Activated CD8-positive, alpha-beta T cell treated with anti-CD3 and anti-CD28 coated beads for 36 hours (primary cell): ENCODE data around the gene RARS1. TPM values are rescaled to one million over a fixed set of nuclear protein-coding genes. Genes with fewer than 3 reads are reported as not detected.
A peak's percentile ranks its signal among the peaks of the same experiment; 100 is the strongest.

Source experiments
- ATAC-seq: fragments of 200-7000 bp; cut with Tn5 transposase; one replicate; pipeline ENCODE4 v1.10.0; 2021; ENCODE audit warnings: mild to moderate bottlenecking, moderate library complexity
- CTCF ChIA-PET: fragments of 350-600 bp; sonication (Branson Sonifier 250); formaldehyde crosslinking; loops from one replicate; lab custom pipeline; 2021; ENCODE audit warnings: antibody characterized with exemption; lab: Charles Lee
- POLR2A ChIA-PET: fragments of 350-600 bp; sonication (Branson Sonifier 250); formaldehyde crosslinking; loops from one replicate; lab custom pipeline; 2021; ENCODE audit warnings: antibody characterized with exemption; lab: Charles Lee
- DNase-seq: peaks from one replicate; pipeline ENCODE4 v3.0.0-alpha.2; 2020
- H3K27ac Mint-ChIP-seq: one replicate; pipeline ENCODE4 v1.8.0; 2021; ENCODE audit warnings: mild to moderate bottlenecking, mixed read lengths
- H3K27me3 Mint-ChIP-seq: one replicate; pipeline ENCODE4 v1.8.0; 2021; ENCODE audit warnings: mixed read lengths
- H3K36me3 Mint-ChIP-seq: one replicate; pipeline ENCODE4 v1.8.0; 2021; ENCODE audit warnings: low read depth, mixed read lengths
- H3K4me1 Mint-ChIP-seq: one replicate; pipeline ENCODE4 v1.8.0; 2021; ENCODE audit warnings: low read depth, mixed read lengths
- H3K4me3 Mint-ChIP-seq: one replicate; pipeline ENCODE4 v1.8.0; 2021; ENCODE audit warnings: mild to moderate bottlenecking, moderate library complexity, mixed read lengths
- H3K9me3 Mint-ChIP-seq: one replicate; pipeline ENCODE4 v1.8.0; 2021; ENCODE audit warnings: mixed read lengths
- intact Hi-C: fragments of 100-400 bp; cut with micrococcal nuclease; formaldehyde crosslinking; loops from one replicate; pipeline ENCODE4 v1.10.0; 2022
- microRNA-seq: library from miRNA; unstranded; fragments of <30 nt; microRNA quantifications from one replicate; pipeline ENCODE4 v1.2.0, GENCODE V29; 2022; ENCODE audit warnings: borderline microRNAs expressed, borderline replicate concordance
- total RNA-seq, 2 experiments: library from RNA; stranded (reverse); gene quantifications; one replicate each; pipeline ENCODE4 v1.2.3, GENCODE V29; 2021
- TF ChIP-seq, protein P1 (sequence below): fragments of 200-600 bp; IDR thresholded peaks from one replicate; pipeline ENCODE4 v1.8.0; 2022; ENCODE audit warnings: antibody characterized with exemption, mild to moderate bottlenecking

The RARS1 gene
- total RNA-seq, 2 experiments from 2014 or later, result 110 to 113 TPM

DNA sequence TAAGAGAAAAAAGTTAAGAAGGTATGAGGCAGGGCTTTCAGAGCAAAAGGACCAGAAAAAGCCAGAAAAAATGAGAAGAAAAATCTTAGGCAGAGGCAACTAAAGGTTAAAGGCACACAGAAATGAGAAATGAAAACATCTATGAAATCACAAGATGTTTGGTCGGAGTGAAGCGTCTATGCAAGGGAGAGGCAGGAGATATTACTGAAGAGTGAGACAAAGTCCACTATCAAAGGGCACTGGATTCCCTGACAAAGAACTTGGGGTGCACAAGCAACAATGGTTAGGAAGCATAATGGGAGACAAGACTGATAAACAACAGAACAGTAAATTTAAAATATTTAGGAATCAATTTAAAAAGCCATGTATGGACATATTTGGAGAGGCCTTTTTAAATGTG lies 76.0 kb downstream of the RARS1 start:
- ATAC-seq, result no peak
- H3K27ac Mint-ChIP-seq, result peak overlapping the region; percentile 11
- no peak overlapping the region for H3K4me3 Mint-ChIP-seq
- H3K36me3 Mint-ChIP-seq, result peaks cover 44% of the 10 kb centered on the region
- ChIA-PET CTCF (no interaction called here), POLR2A (no interaction called here)
- H3K4me1 Mint-ChIP-seq, result peaks cover under 1% of the 10 kb centered on the region
- H3K9me3 Mint-ChIP-seq, result no peaks in the 10 kb centered on the region
- no peak for DNase-seq
- TF ChIP-seq, protein P1, sequence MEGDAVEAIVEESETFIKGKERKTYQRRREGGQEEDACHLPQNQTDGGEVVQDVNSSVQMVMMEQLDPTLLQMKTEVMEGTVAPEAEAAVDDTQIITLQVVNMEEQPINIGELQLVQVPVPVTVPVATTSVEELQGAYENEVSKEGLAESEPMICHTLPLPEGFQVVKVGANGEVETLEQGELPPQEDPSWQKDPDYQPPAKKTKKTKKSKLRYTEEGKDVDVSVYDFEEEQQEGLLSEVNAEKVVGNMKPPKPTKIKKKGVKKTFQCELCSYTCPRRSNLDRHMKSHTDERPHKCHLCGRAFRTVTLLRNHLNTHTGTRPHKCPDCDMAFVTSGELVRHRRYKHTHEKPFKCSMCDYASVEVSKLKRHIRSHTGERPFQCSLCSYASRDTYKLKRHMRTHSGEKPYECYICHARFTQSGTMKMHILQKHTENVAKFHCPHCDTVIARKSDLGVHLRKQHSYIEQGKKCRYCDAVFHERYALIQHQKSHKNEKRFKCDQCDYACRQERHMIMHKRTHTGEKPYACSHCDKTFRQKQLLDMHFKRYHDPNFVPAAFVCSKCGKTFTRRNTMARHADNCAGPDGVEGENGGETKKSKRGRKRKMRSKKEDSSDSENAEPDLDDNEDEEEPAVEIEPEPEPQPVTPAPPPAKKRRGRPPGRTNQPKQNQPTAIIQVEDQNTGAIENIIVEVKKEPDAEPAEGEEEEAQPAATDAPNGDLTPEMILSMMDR, result no peak
- no peaks in the 10 kb centered on the region for H3K27me3 Mint-ChIP-seq
- intact Hi-C loops, result no loop called here

DNA sequence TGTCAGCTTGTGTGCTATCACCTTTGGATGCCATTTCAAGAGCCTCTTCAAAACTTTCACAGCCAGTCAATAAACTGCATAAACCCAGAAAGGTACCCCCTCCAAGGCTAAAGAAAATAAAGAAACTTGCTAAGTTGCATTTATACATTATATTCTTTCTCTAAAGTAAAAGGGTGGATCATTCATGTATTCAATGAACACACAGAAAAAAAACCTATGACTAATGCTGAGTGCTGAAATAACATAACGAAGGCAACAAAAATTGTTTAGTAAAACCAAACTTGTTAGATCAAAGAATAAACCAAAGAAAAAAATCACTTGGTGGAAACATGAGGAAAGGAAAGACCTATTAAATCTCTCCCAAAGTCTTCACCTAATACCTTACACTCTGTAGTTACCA lies 77.7 kb downstream of the RARS1 start:
- Mint-ChIP-seq H3K9me3 (no peaks in the 10 kb centered on the region), H3K27me3 (no peaks in the 10 kb centered on the region), H3K4me3 (no peak overlapping the region), H3K4me1 (peaks cover 5% of the 10 kb centered on the region), H3K27ac (no peak overlapping the region), H3K36me3 (peaks cover 45% of the 10 kb centered on the region)
- intact Hi-C loops, result no loop called here
- DNase-seq, result no peak
- ATAC-seq, result no peak
- POLR2A ChIA-PET, result no interaction called here
- TF ChIP-seq, protein P1, result no peak
- CTCF ChIA-PET, result no interaction called here

DNA sequence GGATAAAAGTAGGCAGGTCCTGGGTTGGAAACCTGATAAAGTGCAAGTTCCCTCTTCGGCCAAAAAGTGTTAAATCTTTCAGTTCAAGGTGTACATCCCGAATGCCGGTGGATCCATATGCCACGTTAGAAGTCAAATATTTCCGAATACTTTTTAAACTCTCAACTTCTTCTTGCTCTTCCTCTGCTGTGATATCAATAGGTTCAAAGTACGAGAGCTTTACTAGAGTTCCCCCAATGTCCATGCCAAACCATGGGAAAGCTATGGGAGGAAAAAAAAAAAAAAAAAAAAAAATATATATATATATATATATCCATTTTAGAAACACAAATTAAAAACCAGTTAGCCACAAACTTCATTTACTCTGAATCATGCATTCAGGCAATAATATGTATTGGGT lies 82.5 kb downstream of the RARS1 start:
- intact Hi-C loops, result no loop called here
- POLR2A ChIA-PET, result no interaction called here
- H3K9me3 Mint-ChIP-seq, result no peaks in the 10 kb centered on the region
- no peak overlapping the region for H3K4me3 Mint-ChIP-seq
- ATAC-seq, result no peak
- peaks cover 20% of the 10 kb centered on the region for H3K4me1 Mint-ChIP-seq
- H3K27me3 Mint-ChIP-seq, result no peaks in the 10 kb centered on the region
- DNase-seq, result no peak
- TF ChIP-seq, protein P1, result no peak
- H3K36me3 Mint-ChIP-seq, result peaks cover 42% of the 10 kb centered on the region
- CTCF ChIA-PET, result no interaction called here
- no peak overlapping the region for H3K27ac Mint-ChIP-seq

Small RNA genes lying within 50 kb of the gene (microRNA-seq; reads per million reads assigned to microRNA genes)
- not detected for gene MIR103A1
- gene MIR103B1, result not detected

Other genes starting within 250 kb of the RARS1 start
- gene WWC1, start 194.8 kb upstream of the RARS1 start, total RNA-seq, result under 1 TPM; 0.45 to 0.47 TPM
- under 1 TPM in 1 of 2 experiments, not detected in 1; 0.20 TPM for gene FBLL1, start 42.8 kb downstream of the RARS1 start, total RNA-seq
- 10 to 100 TPM; 58.7 to 60.6 TPM for gene PANK3, start 92.9 kb downstream of the RARS1 start, total RNA-seq